GM18909 (cell line): ENCODE measurements around the gene DUT.

Experiments used
- ATAC-seq: cut with Tn5 transposase; IDR thresholded peaks from one replicate; pipeline ENCODE4 v1.9.1; 2021; ENCODE audit warnings: mild to moderate bottlenecking; ENCODE audit not compliant: unreplicated experiment, poor library complexity

Gene DUT

GRCh38 chr15:48366584-48367312 lies 35.5 kb downstream of the DUT start:
- ATAC-seq: no peak

GRCh38 chr15:48367483-48367882 lies 36.3 kb downstream of the DUT start:
- ATAC-seq: no peak

DNA sequence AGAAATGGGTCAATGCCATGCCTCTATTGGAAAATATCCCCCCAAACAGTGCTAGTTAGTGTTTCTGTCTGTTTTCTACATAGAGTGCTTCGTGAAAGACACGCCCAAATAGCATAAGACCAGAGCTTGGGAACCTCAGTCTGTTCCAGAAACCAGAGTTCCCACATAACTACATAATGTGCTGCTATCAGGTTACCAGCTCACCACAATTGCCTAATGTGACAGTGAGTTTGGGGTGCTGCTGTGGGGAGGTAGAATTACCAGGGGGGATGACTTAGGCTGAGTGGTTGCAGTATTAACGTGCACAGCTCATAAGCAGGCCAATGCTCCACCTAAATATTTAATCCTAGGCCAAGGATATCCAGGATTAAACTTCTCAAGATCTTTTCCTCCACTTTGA lies 39.2 kb downstream of the DUT start:
- ATAC-seq: no peak

DNA sequence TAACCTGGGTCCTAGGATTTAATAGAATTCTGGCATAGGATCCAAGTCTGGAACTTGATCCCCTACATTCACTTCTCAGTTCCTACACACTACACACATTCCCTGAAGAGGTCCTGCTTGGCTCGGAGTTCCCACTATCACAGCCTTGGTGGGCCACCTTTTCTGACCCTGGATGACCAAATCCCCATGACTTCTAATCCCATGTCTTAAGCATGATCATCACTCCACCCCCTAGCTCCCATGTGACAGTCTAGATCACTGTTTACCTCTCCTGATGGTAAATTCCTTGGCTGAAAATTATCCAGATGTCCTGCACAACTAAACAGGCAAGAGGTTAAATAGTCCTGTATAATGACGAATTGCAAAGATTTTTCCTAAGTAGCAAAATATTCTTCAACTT lies 40.3 kb downstream of the DUT start:
- ATAC-seq: no peak

DNA sequence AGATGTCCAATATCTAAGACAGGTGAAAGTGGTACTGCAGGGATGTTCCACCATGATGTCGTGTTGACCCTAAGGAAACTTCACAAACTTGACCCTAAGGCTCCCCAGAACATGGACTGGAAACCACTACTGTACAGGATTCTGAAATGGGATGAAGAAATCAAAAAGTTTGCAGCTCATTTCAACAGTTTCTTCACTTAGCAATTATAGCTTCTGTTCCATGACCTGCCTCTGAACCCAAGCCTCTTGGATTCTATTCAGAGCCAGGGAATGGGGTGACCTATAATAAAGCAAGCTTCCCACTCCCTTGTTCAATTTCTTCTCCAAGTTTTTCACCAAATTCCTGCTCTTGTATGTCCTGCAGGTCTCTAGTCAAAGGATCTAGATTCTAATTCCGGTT lies 40.7 kb downstream of the DUT start:
- no peak for ATAC-seq

- ATAC-seq: no peak
These were observed 42.7 kb downstream of the DUT start for GRCh38 chr15:48373821-48374451.

GRCh38 chr15:48374472-48374871 lies 43.2 kb downstream of the DUT start:
- no peak for ATAC-seq

DNA sequence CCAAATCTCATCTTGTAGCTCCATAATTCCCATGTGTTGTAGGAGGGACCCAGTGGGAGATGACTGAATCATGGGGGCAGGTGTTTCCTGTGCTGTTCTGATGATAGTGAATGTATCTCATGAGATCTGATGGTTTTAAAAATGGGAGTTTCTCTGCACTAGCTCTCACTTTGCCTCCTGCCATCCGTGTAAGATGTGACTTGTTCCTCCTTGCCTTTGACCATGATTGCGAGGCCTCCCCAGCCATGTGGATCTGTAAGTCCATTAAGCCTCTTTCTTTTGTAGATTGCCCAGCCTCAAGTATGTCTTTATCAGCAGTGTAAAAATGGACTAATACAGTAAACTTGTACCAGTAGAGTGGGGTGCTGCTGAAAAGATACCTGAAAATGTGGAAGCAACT lies 44.5 kb downstream of the DUT start:
- no peak for ATAC-seq

DNA sequence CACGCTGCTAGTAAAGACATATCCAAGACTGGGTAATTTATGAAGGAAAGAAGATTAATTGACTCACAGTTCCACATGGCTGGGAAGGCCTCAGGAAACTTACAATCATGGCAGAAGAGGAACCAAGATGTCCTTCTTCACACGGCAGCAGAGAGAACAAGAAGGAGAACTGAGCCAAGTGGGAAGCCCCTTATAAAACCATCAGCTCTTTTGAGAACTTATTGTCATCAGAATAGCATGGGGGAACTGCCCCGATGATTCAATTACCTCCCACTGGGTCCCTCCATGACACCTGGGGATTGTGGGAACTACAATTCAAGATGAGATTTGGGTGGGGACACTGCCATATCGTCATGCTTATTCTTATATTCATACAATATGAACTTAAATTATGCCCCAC lies 49.0 kb downstream of the DUT start:
- no peak for ATAC-seq

- no peak for ATAC-seq
These were observed 50.6 kb downstream of the DUT start for GRCh38 chr15:48381861-48382260.

DNA sequence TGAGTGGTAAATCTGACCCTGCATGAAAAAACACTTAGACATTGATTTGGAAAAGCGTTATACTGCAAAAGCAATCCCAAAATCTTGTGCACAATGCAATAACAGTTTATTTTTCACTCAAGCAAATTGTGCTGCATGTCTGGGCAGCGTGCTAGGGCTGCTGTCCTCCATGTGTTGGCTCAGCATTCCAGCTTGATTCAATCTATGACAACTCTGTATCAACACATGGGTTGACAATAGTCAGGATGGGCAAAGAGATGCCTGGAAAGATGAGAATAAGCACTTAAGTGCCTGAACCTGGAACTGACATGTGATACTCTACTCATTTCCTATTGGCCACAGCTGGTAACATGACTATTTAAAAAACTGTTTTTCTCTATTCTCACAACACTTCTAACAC lies 51.8 kb downstream of the DUT start:
- no peak for ATAC-seq

DNA sequence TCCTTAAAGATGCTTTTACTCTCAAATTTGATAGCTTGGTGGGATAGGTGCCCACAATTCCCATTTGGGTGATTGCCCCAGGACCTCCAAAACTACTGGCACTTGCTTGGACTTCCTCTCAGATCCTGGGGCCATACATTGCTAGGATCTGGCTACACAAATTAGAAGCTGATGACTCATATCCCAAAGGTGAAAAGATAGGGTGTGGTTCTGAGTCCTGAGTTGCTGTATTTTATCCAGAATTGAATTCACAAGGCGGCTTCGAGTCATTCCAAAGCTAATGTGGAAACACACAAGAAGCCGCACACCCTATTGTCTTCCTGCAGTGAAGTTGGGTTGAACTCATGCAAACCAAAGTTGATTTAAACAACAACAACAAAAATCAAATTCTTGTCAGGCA lies 53.4 kb downstream of the DUT start:
- no peak for ATAC-seq

DNA sequence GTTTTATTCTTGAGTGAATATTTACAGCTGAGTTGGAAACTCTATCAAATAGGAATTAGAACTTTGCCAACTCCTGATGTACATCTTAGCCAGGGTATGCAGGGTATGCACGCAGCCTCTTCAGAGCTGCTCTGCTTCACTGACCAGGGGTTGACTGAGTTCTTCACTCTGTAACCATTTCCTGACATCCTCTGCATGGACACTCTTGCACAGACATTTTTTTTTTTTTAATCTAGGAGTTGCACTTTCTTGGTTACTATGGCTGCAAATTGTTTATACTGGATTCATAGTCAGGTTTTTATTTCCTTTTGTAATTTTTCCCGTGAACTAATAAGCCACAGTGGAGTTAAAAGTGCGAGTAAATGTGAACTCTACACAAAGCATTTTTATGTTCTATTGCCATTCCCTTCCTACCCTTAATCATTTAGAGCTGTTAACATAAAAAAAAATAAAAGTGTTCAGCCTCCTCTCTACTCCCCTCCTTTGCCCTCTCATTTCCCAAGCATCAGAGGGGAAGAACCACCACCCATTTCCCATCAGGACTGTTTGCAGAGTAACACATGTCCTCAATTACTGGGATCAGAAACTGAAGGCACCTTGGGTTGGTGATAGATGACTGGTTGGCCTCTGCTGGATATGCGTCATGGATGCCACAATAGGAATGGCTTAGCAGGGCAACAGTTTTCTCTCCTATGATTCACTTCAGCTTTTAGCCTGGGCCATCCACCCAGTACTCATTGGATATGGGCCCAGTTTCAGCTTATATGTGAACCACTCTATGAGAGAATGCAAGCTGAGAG lies 54.0 kb downstream of the DUT start:
- ATAC-seq: no peak

DNA sequence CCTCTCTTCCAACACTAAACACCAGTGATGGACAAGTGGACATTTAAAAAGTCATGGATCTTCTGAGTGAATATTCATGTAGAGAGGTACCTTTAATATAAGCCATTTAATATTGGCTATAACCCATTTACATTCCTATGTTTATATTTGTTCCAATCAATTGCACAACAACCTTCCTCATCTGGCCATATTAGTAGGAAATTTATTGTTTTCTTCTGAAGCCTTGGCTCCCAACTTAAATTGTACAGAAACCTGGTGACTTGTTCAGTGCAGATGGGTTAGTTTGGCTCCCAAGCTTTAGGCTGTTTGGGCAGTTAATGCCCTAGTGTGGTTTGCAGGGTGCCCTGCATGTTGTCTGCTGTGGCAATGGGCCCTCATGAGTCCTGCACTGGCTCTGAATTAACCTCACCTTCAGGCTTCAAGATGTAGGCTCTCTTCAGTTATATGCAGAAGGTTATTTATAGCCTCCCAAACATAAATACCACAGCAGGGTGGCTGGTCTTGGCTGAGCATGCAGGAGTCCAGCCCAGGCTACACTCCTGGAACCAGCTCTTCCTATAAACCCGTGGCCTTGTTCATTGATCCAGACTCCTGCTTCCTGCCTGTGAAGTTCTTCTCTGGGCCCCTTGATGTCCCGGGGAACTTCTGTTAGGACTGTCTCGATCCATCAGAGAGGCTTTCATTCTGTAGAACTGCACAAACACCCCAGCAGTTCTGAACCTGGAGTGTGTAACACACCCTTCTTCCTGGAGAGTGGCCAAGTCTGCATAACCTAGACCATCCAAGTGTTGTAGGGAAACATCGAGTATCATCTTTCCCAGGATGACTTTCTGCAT lies 57.0 kb downstream of the DUT start:
- ATAC-seq: no peak

GRCh38 chr15:48388910-48389309 lies 57.7 kb downstream of the DUT start:
- no peak for ATAC-seq

DNA sequence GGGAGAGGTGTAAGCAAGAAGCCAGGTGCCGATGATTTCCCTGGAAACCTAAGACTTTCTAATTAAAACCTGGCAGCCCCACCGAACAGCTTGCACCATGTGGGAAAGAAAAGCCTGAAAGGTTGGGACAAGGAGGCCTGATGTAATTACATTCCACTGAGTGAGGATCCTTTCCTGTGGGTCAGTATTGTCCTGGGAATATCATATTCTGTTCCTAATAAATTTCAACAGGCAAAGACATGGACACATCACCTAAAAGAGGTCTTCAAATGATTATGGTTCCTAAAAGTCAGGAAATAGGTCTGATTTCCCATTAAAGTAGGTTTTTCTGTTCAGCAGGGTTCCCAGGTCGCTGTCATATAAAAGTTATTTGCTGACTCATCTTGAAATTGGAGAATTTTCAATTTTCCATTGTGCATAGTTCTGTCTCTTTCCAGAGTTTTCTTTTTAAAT lies 58.5 kb downstream of the DUT start:
- no peak for ATAC-seq

- no peak for ATAC-seq
These were observed 60.7 kb downstream of the DUT start for GRCh38 chr15:48391950-48392349.

DNA sequence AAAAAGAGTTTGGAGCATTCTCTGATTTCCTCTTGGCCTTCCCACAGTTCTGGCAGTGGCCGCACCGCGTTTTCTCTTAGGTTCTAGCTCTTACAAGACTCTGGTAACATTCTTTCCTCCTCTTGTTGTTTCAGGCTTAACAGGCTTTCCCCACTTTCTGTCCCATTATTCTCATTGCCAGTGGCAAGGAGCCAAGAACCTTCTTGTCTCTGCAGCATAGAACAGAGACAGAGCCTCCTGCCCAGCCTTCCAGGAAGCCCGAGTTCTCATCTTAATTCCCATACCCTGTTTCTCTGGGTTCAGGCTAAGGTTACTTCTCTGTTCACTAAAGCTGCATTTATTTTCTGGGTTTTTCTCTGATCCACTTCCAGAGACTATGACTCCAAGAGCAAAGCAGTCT lies 61.1 kb downstream of the DUT start:
- no peak for ATAC-seq
